Stimulated activated CD8-positive, alpha-beta memory T cell treated with anti-CD3 and anti-CD28 coated beads, Interleukin-7, amount 100 ng/mL, for 24 hours (primary cell): Measurements from ENCODE around the gene ARL14EP.

ENCODE experiments used
- DNase-seq: peaks from one replicate; pipeline ENCODE4 v3.0.0-alpha.2; 2020; ENCODE audit warnings: low read depth

ARL14EP gene

DNA sequence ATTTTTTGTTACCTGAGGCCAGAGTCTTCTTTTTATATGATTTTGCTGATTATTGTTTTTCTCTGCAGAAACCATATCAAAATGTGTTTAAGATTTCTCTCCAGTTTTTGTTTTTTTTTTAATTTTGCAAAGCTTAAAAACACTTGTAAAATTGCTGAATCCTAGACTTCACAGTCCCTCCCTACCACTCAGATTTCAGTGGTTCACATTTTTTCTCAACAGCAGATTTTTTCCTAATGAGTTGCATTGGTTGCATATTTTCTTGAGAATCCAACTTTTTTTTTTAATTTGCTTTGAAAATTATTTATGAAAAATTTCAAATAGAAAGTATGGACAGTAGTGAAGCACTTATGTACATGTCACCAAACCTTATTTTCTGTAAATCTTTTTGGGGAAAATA is 5.8 kb downstream of the ARL14EP start:
- DNase-seq = no peak

DNA sequence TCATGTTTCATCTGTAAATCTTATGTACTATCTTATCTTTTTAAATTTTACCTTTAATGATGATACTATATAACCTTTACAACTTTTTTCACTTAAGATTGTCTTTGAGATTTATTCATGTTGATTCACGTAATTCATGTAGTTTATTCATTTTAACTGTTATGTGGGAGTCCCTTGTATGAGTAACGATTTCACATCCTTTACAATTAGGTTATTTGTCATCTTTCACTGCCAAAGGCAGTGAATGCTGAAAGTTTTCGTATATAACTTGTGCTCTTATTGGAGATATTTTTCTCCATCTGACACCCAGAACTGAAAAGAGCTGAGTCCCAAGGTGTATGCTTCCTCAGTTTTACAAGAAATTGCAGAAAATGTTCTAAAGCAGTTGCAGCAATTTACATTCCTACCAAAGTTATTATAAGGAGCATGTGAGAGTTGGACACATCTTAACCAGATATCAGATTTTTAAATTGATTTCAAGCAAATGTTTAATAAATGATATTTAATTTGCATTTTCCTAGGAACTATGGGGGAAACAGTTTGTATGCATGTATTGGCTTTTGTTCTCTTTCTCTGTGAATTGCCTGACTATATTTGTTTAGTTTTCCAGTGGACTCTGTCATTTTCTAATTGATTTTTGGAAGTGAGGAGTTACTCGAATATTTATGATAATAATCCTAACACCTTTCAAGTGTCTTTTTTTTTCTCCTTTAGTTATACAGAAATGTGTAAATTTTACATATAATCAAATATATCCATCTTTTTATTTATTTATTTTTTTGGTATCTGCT is 6.4 kb downstream of the ARL14EP start:
- DNase-seq = no peak

DNA sequence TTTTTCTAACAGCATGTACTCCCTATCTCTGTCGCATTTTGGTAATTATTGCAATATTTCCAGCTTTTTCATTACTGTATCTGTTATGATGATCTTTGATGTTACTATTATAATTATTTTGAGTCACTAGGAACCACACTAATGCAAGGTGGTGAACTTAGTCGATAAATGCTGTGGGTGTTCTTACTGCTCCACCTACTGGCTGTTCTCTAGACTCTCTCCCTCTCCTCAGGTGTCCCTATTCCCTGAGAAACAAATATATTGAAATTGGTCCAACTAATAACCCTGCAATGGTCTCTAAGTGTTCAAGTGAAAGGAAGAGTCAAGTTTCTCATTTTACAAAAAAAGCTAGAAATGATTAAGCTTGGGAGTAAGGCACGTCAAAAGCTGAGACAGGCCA is 10.5 kb downstream of the ARL14EP start:
- no peak for DNase-seq

DNA sequence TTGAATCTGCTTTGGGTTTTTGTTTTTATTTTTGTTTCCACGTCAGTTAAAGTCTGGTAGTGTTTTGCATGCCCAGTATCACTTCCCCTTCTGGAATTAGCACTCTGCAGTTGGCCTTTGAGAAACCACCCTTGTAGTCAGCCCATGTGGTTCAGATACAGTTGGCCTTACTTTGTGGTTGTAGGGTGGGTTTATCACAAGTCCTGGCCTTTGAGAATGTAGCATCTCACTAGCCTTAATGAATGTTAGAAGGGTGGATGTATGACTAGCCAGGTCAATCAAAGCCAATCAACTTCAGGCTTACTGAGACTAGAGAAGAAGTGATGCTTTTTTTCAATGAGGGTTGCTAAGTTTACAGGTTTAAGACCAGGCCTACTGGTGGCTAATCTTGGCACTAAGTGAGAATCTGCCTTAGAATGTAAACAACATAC is 19.8 kb downstream of the ARL14EP start:
- DNase-seq = no peak

DNA sequence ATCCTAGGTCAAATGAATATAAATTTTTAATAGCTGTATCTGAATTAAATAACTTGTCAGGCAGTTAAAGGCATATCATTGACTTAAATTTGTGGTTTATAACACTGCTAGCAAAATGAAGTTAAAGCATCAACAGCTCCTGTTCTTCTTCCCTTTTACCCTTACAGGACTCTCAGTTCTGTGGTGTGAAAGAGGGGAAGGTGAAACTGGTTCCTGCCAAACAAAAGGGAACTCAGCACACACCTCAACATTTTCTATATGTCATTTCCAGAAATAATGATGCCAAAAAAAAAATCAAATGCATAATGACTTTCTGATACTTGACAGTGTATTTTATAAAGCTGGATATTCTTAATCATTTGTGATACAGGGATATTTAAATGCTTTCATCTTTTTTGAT is 21.2 kb downstream of the ARL14EP start:
- DNase-seq = no peak

DNA sequence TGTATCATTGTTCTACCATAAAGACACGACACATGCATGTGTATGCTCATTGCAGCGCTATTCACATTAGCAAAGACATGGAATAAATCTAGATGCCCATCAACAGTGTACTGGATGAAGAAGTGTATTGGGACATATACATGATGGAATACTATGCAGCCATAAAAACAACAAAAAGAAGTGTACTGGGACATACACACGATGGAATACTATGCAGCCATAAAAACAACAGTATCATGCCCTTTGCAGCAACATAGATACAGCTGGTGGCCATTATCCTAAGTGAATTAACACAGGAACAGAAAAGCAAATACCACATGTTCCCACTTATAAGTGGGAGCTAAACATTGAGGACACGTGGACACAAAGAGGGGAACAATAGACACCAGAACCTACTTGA is 22.7 kb downstream of the ARL14EP start:
- DNase-seq = no peak

DNA sequence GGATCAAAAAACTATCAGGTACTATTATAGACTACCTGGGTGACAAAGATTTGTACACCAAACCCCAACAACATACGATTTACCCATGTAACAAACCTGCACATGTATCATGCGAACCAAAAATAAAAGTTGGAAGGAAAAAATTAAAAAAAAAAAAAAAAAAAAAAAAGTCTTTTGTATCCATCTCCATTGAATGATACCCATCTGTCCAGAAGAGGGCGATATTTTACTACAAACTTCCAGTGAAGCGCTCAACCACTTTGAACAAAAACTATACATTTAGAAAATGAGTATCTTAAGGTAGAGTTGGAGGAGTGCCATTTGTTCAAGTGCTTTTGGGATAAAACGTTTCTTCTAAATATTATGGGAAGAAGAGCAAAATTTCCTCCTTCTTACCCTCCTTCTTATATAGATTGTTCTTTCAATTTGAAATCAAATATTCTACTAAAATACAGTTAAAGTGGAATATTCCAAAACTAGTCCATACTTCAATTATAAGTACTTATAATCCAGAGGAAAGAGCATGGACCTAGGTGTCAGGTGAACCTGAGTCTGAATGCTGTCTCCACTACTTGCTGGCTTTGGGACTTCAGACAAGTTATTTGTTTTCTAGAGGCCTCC is 23.3 kb downstream of the ARL14EP start:
- DNase-seq = no peak

DNA sequence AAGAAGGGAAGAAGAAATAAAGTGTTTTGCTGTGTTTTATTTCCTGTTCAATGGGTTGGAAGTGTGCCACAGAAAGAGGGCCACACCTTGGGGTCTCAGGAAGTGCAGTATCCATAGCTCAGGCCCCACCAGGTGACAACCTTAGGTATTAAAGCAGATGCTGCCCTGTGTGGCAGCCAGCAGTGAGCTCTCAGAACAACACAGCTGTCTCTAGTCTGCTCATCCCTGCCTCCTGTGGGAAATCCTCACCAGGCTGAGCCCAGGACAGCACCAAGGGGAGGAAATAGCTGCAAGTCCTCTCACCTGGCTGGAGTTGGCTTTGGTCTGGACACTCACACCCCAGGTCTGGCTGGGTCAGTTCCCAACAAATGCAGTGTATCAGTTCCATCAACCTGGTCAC is 25.1 kb downstream of the ARL14EP start:
- DNase-seq = no peak

DNA sequence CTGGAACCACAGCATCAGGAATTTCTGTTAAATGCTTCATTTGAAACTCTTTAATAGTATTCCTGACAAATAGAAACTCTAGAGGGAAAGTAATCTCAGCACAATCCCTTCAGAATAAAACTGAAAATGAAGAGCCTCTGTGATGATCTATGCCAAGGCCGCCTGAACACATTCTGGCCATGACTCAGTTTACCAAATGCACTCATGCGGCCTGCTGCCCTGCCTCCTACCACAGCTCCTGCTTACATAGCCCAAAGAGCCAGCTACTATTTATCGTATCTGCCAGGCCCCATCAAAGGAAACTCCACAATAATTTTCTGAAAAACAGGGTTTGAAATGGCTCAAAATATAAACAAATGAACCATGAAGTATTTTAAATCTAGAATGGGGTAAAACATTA is 27.0 kb downstream of the ARL14EP start:
- no peak for DNase-seq

DNA sequence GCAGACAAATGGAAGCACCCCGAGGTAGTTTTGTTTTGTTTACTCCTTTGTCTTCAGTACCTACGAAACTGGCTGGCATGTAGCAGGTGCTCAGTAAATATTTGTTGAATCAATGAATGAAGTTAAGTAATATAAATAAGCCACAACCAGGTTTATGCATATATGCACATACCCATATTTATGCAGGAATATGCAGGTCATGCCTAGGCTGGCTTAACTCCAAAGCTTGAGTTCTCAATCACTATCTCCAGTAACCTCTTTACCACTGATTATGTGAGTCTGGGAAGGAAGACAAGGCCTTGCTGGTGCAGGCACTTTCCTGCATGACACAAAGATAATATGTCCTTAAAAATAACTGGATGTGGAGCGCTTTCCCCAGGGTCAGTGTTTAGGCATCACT is 27.5 kb downstream of the ARL14EP start:
- no peak for DNase-seq

DNA sequence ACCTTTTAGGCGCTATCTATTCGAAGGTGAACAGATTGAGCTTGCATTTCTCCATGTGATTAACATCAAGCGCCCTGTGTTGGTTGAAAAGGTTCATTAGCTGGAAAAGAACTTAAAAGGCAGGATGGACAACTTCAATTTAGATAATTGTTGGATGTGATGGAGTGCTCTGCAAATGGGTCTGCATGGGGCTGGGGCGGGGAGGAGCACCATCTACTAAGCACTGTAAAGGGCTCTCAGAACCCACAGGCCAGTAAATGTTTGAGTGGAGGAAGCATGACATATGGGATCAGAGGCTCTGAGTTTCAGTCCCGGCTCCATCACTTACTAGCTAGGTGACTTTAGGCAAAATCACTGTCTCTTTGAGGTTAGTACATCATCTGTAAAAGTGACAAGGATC is 28.2 kb downstream of the ARL14EP start:
- DNase-seq = no peak

DNA sequence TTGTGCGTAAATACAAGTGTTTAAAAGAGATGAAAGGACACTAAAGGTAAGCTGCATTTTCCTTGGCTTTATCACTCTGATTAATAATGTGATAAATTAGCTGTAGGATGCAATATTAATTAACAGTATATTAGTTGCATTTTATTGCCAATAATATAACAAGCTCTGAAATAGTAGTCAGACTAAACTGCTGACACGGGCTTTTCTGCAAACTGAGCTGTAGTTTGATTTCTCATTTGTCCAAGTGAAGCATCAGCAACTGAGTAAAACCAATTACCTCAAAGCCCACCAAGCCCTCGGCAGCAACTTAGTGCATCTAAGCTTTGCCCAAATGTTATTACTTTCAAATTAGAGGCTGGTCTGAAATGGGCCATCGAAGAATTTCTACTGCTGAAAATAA is 33.5 kb downstream of the ARL14EP start:
- no peak for DNase-seq

DNA sequence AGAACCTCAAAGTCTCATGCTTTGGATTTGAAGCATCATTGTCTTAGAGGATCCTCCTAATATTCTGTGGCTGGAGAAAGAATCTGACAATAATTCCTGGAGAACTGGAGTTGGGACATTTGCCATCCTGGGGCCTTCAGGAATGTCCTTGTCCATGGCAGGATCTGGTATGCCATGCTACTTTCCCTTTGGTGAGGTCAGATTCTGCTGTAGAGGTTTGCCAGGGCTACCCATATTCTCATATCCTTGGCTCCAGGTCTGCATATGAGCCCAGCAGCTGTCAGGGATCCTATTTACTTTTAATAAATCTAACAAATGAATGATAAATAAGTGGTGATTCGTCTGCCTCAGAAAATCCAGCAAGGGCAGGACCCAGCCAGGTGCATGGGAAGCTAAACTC is 35.0 kb downstream of the ARL14EP start:
- no peak for DNase-seq

DNA sequence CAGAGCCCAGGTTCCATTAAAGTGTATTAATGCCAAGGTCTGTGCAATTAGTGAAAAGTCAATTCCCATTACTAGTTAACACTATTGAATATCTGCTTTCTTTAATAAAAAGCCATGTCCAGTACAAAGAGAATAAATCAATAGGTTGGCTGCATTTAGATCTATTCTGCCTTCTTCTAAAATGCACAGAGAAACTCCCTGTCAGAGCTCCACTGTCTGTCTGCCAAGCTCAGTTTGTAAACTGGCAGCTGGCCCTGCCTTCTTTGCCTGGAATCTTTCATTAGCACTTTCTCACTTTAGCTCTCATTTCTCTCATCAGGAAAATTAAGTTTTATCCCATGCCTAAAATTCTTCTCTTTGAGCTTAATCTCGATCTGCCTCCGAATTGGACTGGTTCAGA is 35.6 kb downstream of the ARL14EP start:
- DNase-seq = no peak

DNA sequence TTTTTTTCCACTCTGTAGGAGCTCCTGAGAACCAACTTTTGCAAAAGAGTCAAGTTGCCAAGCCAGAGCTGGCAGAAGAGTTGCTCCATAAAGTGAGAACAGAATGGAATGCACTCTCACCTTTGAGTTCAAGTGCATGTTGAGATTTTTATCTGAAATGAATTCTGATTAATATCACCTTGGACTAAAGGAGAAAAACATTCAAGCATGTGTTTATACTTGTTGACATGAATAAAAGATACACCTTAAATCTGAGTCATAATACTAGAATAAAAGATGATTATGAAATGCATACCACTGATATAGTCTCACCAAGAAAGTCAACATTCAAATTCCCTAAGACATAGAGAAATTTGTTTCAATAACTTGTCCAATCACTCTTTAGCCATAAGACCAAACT is 37.8 kb downstream of the ARL14EP start:
- DNase-seq = no peak

DNA sequence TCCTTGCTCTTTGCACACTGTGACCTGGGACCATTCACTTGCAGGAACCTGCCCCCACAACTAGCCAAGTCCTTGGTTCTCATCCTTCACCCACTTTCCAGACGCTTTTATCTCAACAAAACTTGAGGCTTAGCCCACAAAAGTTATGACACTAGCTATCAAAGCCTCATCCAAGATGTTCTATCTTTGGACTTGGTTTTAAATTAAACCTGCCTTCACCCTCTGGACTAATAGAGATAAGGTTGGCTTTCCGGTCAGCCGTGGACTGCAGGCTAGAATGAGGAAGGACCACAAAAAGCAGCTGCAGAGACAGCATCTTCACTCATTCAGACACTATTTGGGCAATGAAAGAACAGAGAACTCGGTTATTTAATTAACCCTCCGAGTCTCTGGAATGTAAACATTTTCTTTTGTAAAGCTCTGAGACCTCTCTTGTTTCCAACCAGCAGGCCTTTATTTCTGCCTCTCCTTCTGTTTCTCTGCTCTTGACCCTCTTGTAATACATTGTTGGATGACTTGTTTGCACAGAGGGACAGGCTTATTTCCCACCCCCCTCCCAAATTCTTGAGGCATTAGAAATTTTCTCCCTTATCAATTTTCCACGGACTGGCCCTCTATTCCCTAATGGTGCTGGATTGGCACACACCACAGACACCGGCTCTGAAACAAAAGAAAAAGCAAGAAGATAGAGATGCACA is 41.4 kb downstream of the ARL14EP start:
- DNase-seq = no peak

DNA sequence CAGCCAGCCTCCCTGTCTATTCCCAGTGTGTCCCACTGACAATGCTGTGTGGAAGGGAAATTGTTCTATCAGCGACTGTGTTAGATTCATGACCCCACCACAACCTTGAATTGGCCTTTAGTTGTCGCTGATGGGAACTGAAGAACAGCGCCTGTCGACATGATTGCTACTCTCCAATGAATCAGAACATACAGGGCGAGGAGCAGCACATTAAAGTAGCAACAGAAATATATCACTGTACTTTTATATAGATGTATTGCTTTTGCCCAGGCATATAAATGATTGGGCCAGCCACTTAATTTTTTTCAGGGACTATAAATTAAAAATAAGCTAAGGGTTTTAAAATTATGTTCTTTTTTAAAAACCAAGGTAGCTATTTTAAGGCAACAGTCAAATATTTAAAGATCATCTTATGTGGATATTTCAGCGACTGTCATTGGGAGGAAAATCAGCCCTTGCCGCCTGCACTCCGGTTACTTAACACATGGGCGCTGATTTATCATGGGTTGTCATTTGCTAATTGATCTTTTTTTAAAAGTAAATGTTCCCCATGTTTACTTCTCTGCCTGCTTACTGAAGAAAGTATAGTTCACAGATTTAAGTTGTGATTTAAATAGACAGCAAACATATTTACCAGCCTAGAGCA is 42.1 kb downstream of the ARL14EP start:
- no peak for DNase-seq

DNA sequence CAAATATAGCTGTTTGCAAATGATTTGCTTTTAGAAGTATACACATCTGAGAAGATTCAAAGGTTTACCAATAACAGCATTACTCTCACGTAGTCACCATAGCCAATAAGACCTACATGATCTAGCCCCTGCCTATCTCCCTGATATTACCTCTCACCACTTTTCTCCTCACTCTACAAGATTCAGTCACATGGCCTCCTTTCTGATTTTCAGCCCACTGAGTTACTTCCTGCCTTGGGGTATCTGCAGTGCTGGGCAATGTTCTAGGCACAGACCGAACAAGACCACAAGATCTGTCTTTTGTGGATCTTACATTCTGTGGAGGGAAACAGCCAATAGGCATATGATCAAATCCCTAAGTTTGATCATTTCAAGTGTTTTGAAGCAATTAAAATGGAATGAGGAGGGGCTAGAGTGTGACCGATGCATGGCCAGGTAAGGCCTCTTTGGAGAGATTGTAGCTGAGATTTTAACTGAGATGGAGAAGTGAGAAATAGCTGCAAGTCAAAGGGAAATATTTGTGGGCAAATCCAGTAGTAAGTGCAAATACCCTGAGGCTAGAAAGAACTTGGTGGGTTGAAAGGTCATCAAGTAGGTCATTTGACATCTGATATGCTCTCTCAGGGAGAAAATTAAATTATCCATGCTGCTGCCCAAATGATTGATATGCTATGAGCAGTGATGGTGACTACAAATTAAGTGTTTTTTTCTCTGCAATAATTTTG is 43.1 kb downstream of the ARL14EP start:
- DNase-seq = no peak

DNA sequence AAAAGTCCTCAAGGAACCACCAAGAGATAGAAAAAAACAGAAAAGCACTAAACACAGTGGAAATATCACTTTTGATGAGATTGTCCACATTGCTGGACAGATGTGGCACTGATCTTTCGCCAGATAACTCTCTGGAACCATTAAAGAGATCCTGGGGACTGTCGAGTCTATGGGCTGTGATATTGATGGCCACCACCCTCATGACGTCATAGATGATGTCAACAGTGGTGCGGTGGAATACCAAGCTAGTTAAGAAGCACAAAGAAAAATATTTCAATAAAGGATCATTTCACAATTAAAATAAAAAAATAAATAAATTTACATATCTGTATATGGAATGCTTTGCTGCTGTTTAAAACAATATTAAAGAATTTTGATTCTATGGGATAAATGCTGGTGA is 45.5 kb downstream of the ARL14EP start:
- DNase-seq = no peak

DNA sequence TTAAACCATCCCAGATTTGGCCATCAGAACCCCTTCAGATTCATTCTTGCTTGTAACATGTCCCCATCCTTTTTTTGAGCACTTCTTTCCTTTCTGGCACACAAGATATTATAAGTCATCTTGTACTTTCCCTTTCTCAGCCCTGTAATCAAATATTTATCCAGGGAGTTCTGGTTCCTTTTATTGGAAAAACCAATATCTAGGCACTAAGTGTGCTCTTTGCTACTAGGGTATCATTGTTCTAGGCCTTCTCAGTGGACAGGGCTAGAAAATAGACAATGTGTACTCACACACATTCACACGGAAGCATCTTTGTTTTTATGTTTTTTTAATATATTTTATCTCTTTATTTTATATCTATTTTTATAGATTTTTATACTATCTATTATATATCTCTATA is 47.3 kb downstream of the ARL14EP start:
- no peak for DNase-seq

DNA sequence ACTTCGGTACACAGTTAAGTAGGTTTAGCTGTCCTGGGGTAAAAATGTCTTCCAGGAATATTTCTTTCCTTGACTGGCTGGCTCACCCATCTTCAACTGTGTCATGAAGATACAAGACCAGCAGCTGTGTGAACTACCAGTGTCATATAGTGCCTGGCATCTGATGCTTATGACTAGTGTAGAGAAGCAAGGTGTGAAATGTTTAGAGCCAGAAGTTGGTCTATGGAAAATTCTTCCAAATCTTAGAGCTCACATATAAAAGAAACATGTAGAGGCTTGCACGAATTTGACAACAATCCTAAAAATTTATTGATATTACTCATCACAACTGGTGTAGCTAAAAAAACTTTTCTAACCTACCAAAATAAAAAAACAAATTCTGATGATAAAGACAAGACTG is 54.4 kb downstream of the ARL14EP start:
- DNase-seq = no peak

DNA sequence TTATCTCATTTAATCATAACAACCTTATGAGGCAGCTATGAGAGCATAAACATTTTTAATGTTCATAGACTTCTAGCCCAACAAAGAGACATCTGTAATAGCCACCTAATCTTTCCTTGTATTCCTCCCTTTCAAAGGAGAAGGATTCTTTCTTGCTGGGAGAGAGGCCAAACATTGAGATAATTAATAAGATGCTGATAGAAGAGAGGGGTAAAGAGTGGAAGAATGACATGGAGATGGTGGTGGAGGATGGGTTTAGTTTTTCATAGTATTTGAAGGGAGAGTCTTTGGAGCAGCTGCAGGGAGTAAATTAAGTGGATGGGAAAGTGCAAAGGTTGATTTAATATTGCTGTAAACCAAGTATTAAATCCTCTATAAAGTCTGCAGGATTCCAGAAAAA is 57.9 kb downstream of the ARL14EP start:
- DNase-seq = no peak
